ENCODE data around the gene RETREG3. TPM values are rescaled to one million over a fixed set of nuclear protein-coding genes. Genes with fewer than 3 reads are reported as not detected.

RETREG3 gene
- polyA plus RNA-seq, 1 donor from 2014 or later = 34.6 TPM

DNA sequence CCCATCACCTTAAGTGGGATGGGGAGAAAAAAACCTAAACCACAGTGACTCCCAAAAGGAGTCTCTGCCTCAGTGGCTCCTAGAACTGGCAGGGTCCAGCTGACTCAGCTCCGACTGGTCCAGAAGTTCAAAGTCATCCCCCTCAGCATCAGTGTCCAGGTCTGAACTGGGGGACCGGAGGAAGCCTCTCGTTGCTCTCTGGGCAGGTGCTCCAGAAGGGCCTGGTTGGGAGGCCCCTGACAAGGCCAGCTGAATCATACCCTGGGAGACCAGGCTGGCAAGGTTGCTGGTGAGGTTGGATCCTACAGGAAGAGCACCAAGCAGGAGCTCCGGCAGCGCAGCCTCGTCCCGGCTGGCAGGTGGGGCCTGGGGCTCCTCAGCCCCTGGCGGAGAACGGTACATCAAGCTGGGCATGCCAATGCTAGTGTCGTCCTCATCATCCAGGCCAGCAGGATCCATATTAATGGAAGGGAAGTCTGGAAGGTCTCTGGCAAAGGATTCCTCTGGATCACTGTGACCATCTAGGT lies 27.4 kb downstream of the RETREG3 start:
- Histone ChIP-seq H3K27ac (ENCODE audit: low read length) (no peak overlapping the region), H3K9ac (ENCODE audit: low read length) (no peak overlapping the region), H3K9me2 (ENCODE audit: insufficient read depth, low read length) (no peaks in the 10 kb centered on the region), H3K79me2 (replicated peaks; ENCODE audit: insufficient read depth, low read length) (peaks cover 3% of the 10 kb centered on the region), H3K4me3 (ENCODE audit: low read length) (no peak overlapping the region), H3K9me3 (ENCODE audit: low read length) (no peaks in the 10 kb centered on the region), H3K27me3 (ENCODE audit: insufficient read depth, low read depth, low read length) (no peaks in the 10 kb centered on the region), H3K4me2 (ENCODE audit: low read length) (no peak overlapping the region), H3F3A (ENCODE audit: insufficient read depth, low read length, poor library complexity, severe bottlenecking) (no peaks in the 10 kb centered on the region), H2AFZ (ENCODE audit: low read depth, low read length) (no peak overlapping the region), H3K36me3 (ENCODE audit: insufficient read depth, low read length) (no peaks in the 10 kb centered on the region), H4K20me1 (ENCODE audit: insufficient read depth) (no peaks in the 10 kb centered on the region)
- no peak for TF ChIP-seq EP300 (conservative IDR thresholded peaks at IDR 0.05; ENCODE audit: poor library complexity, severe bottlenecking)
- no peak for TF ChIP-seq TAF1 (IDR thresholded peaks at IDR 0.05; ENCODE audit: low read depth)
- TF ChIP-seq EZH2 (IDR thresholded peaks at IDR 0.05; ENCODE audit: borderline replicate concordance, insufficient read depth, low read length, poor library complexity, severe bottlenecking) = no peak
- no peak for TF ChIP-seq CTCF (IDR thresholded peaks at IDR 0.05; ENCODE audit: poor library complexity, severe bottlenecking)
- no peak for TF ChIP-seq RAD21 (conservative IDR thresholded peaks at IDR 0.05)
- TF ChIP-seq, protein P1, sequence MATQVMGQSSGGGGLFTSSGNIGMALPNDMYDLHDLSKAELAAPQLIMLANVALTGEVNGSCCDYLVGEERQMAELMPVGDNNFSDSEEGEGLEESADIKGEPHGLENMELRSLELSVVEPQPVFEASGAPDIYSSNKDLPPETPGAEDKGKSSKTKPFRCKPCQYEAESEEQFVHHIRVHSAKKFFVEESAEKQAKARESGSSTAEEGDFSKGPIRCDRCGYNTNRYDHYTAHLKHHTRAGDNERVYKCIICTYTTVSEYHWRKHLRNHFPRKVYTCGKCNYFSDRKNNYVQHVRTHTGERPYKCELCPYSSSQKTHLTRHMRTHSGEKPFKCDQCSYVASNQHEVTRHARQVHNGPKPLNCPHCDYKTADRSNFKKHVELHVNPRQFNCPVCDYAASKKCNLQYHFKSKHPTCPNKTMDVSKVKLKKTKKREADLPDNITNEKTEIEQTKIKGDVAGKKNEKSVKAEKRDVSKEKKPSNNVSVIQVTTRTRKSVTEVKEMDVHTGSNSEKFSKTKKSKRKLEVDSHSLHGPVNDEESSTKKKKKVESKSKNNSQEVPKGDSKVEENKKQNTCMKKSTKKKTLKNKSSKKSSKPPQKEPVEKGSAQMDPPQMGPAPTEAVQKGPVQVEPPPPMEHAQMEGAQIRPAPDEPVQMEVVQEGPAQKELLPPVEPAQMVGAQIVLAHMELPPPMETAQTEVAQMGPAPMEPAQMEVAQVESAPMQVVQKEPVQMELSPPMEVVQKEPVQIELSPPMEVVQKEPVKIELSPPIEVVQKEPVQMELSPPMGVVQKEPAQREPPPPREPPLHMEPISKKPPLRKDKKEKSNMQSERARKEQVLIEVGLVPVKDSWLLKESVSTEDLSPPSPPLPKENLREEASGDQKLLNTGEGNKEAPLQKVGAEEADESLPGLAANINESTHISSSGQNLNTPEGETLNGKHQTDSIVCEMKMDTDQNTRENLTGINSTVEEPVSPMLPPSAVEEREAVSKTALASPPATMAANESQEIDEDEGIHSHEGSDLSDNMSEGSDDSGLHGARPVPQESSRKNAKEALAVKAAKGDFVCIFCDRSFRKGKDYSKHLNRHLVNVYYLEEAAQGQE (IDR thresholded peaks at IDR 0.05; ENCODE audit: borderline replicate concordance) = no peak
- no peak for TF ChIP-seq MXI1 (conservative IDR thresholded peaks at IDR 0.05; ENCODE audit: poor library complexity, severe bottlenecking)
- TF ChIP-seq POLR2AphosphoS5 (IDR thresholded peaks at IDR 0.05) = no peak
- no peak for TF ChIP-seq SMC3 (conservative IDR thresholded peaks at IDR 0.05; ENCODE audit: poor library complexity)

- Histone ChIP-seq H2AFZ (ENCODE audit: low read depth, low read length) (no peak overlapping the region), H3K79me2 (replicated peaks; ENCODE audit: insufficient read depth, low read length) (peaks cover 12% of the 10 kb centered on the region), H3K9me3 (ENCODE audit: low read length) (no peaks in the 10 kb centered on the region), H3K36me3 (ENCODE audit: insufficient read depth, low read length) (no peaks in the 10 kb centered on the region), H3K9me2 (ENCODE audit: insufficient read depth, low read length) (no peaks in the 10 kb centered on the region), H3K27ac (ENCODE audit: low read length) (no peak overlapping the region), H3K27me3 (ENCODE audit: insufficient read depth, low read depth, low read length) (no peaks in the 10 kb centered on the region), H3K4me2 (ENCODE audit: low read length) (no peak overlapping the region), H3K9ac (ENCODE audit: low read length) (no peak overlapping the region), H4K20me1 (ENCODE audit: insufficient read depth) (no peaks in the 10 kb centered on the region), H3F3A (ENCODE audit: insufficient read depth, low read length, poor library complexity, severe bottlenecking) (no peaks in the 10 kb centered on the region), H3K4me3 (ENCODE audit: low read length) (no peak overlapping the region)
- TF ChIP-seq MXI1 (conservative IDR thresholded peaks at IDR 0.05; ENCODE audit: poor library complexity, severe bottlenecking) = no peak
- no peak for TF ChIP-seq EP300 (conservative IDR thresholded peaks at IDR 0.05; ENCODE audit: poor library complexity, severe bottlenecking)
- TF ChIP-seq POLR2AphosphoS5 (IDR thresholded peaks at IDR 0.05) = no peak
- TF ChIP-seq, protein P1 (IDR thresholded peaks at IDR 0.05; ENCODE audit: borderline replicate concordance) = no peak
- TF ChIP-seq TAF1 (IDR thresholded peaks at IDR 0.05; ENCODE audit: low read depth) = no peak
- TF ChIP-seq EZH2 (IDR thresholded peaks at IDR 0.05; ENCODE audit: borderline replicate concordance, insufficient read depth, low read length, poor library complexity, severe bottlenecking) = no peak
- no peak for TF ChIP-seq SMC3 (conservative IDR thresholded peaks at IDR 0.05; ENCODE audit: poor library complexity)
- TF ChIP-seq CTCF (IDR thresholded peaks at IDR 0.05; ENCODE audit: poor library complexity, severe bottlenecking) = no peak
- TF ChIP-seq RAD21 (conservative IDR thresholded peaks at IDR 0.05) = no peak
These were observed 29.2 kb downstream of the RETREG3 start for GRCh38 chr17:42579794-42580551.

Measured in neural cell (in vitro differentiated cells).